GF-D8 (cell line): ENCODE data around the gene EHBP1L1.

ENCODE experiments used
- DNase-seq: peaks from one replicate; lab custom pipeline; 2025; lab: John Stamatoyannopoulos, UW

EHBP1L1 gene

DNA sequence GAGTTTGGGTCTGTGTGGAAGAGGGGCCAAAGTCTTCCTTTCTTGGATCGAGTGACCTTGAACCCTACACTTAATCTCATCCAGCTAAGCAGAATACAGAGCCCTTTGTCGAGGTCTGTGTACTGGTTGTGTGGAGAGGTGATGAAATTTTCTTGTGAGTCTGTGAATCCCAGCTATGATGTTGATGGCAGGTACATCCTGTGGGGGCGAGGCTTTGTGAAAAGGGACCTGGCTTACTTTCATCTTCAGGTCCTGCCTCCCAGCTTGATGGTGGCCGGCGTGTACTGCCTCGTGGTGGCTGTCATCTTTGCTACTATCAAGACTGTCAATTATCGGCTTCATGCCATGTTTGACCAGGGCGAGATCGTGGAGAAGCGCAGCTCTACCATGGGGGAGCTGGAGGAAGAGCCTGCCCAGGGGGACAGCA is 40.7 kb downstream of the EHBP1L1 start:
- DNase-seq = no peak

DNA sequence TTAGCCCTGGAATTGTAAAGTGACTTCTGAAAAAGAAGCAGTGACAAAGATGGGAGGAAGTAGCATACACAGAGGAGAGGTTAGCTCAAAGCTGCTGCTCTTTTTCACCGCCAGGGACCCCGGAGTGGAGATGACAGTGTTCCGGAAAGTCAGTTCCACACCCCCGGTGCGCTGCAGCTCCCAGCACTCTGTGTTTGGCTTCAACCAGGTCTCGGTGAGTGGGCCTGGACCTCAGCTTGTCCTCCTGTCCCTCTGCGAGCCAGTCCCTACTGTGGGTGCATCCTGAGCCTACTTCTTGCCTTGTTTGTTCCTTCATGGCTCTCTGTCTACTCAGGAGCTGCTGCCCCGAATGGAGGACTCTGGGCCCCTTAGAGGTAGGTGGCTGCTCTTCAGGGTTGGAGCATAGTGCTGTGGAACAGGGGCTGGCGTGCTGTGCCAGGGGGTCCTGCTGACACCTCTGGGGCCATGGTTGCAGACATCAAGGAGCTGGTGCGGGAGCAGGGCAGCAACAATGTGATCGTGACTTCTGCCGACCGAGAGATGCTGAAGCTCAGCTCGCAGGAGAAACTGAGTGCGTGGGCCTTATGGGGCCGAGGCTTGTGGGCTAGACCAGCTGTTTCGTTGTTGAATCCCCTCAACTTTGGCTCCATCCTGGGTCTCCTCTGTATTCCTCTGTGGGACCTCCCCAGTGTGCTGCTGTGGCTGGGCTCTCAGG is 41.4 kb downstream of the EHBP1L1 start:
- DNase-seq = no peak

DNA sequence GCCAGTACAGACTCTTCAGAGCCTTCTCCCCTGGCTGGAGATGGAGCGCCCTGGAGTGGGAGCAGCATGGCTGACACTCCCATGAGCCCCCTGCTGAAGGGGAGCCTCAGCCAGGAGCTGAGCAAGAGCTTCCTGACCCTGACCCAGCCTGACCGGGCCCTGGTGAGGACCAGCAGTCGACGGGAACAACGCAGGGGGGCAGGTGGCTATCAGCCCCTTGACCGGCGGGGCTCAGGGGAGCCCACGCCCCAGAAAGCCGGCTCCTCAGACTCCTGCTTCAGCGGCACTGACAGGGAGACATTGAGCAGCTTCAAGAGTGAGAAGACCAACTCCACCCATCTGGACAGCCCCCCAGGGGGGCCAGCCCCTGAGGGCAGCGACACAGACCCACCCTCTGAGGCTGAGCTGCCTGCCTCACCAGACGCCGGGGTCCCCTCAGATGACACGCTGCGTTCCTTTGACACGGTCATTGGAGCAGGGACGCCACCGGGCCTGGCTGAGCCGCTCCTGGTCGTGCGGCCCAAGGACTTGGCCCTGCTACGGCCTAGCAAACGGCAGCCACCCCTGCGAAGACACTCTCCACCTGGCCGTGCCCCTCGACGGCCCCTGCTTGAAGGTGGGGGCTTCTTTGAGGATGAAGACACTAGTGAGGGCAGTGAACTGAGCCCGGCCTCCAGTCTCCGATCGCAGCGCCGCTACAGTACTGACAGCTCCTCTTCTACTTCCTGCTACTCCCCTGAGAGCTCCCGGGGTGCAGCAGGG is 42.3 kb downstream of the EHBP1L1 start:
- no peak for DNase-seq

DNA sequence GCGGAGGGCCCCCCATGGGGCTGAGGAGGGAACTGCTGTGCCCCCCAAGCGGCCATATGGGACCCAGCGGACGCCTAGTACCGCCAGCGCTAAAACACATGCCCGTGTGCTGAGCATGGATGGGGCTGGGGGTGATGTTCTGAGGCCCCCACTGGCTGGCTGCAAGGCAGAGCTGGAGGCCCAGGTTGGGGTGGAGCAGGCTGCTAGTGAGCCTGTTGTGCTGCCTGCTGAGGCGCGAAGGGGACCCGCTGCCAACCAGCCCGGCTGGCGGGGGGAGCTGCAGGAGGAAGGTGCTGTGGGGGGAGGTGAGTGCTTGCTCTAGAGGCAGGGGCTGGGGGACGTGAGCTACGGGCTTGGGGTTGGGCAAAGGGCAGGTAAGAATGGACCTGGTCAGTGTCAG is 42.9 kb downstream of the EHBP1L1 start:
- DNase-seq = no peak

DNA sequence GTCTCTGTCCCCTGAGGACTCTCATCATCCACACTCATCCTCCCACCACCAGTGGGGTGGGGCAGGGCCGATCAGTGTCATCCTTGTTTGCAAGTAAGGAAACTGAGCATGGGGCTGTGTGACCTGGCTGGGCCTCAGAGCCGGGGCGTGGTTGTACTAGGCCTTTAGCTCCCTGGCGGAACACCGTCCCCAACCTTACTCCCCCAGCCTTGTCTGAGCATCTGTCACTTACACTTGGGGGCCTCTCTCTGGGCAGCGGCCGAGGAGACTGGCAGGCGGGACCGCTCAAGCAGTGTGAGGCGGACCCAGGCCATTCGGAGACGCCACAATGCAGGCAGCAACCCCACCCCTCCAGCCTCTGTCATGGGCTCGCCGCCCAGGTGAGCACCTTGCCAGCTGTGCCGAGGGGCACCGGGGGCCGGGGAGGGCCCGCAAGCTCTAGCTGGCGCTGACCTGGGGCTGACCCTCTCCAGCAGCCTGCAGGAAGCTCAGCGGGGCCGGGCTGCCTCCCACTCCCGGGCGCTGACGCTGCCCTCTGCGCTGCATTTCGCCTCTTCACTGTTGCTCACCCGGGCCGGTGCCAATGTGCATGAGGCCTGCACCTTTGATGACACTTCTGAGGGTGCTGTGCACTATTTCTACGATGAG is 43.6 kb downstream of the EHBP1L1 start:
- no peak for DNase-seq

DNA sequence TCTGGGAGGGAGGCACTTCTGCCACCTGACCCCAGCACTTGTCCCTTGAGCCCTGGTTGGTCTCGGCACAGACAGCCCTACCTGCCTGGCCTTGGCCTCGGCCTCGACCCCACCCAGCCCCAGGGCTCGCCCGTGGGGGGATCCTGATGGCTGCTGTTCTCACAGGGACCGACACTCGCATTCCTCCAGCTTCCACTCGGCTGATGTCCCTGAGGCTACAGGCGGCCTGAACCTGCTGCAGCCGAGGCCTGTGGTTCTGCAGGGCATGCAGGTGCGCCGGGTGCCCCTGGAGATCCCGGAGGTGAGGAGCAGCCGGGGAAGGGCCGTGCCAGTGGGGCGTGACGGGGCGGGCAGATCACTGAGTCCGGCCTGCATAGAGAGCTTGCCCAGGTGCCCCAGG is 44.8 kb downstream of the EHBP1L1 start:
- DNase-seq = no peak

DNA sequence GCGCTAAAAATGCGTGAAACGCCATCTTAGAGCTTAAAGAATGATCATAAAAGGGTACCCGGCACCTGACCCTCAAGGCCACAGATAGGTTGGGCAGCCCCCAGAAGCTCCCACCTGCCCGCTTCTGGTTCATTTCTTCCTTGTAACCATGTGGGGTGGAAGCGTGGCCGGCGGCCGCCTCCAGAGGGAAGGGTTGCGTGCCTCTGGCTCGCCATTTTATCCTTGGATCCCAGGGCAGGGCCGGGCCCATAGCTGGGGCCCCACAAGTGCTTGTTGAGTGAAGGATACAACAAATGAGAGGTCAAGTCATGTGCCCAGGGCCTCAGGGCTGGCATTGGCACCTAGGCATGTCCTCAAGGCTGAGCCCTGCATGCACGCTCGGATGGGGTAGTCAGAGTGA is 45.6 kb downstream of the EHBP1L1 start:
- DNase-seq = no peak

DNA sequence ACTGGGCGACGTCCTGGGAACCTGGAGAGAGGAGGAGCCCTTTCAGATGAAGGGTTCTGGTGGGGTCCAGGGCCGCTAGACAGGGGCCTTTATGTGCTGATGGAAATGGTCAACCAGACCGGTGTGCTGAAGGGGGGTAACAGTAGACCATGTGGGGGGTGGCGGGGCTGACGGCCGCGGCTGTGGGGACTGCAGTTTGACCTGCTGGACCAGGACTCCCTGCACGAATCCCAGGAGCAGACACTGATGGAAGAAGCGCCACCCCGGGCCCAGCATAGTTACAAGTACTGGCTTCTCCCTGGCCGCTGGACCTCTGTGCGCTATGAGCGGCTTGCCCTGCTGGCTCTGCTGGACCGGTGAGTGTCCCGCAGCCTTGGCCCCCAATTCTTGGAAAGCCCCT is 46.2 kb downstream of the EHBP1L1 start:
- no peak for DNase-seq

DNA sequence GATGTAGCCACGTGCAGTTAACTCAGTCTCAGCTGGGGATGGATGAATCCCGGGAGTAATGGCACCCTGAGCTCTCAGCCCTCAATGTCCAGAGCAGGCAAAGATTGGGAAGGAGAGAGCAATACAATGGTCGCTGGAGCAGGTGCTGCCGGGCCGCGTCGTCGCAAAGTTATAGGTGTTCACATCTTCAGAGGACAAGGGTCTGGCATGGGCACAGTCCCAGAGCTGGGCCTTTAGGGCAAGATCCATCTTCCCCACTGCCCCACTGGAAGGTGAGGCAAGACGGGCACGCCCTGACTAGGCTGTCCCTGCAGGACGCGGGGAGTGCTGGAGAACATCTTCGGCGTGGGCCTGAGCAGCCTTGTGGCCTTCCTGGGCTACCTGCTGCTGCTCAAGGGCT is 47.3 kb downstream of the EHBP1L1 start:
- no peak for DNase-seq

DNA sequence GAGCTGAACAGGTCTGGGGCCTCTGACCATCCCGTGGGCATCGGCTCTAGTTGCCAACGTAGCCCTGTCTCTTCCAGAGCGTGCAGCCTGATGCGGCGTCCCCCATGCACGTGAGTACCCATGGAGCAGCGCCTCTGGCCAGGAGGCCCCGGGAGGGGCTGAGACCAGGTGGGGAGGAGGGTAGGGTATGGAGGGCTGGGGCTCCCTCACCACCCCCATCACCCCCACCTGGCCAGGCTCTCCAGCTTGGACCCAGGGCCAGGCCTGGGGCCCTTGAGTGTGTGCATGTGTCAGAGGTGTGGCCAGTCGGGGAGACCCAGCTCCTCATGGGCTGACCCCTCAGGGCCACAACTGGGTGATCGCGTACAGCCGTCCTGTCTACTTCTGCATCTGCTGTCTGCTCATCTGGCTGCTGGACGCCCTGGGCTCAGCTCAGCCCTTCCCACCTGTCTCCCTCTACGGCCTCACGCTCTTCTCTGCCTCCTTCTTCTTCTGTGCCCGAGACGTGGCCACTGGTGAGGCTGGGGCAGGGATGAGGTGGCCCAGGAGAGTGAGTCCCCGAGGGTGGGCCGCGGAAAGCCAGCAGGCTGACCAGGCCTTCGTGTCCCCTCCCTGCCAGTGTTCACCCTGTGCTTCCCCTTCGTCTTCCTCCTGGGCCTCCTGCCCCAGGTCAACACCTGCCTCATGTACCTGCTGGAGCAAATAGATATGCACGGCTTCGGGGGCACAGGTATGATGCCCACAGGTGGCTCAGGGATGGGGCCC is 48.2 kb downstream of the EHBP1L1 start:
- no peak for DNase-seq

DNA sequence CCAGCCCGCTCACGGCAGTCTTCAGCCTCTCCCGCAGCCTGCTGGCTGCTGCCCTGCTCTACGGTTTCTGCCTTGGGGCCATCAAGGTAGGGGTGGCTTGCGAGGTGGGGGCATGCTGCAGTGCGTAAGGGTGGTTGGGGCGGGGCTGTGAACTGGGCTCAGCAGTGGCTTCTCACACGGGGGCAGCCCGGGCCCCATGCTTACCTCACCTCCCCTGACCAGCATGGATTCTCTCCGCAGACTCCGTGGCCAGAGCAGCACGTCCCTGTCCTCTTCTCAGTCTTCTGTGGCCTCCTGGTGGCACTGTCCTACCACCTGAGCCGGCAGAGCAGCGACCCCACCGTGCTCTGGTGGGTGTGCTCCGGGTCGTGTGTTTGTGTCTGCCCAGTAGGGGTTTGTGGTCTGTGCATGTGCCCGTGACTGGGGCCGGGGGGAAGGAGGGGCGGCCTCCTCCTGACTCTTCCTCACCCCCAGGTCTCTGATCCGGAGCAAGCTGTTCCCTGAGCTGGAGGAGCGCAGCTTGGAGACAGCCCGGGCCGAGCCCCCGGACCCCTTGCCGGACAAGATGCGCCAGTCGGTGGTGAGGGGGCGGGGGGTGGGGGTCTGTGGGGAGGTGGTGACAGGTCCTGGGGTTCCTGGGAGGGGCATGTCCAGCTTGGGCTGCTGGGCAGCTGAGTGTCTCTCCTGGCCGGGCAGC is 49.2 kb downstream of the EHBP1L1 start:
- no peak for DNase-seq

DNA sequence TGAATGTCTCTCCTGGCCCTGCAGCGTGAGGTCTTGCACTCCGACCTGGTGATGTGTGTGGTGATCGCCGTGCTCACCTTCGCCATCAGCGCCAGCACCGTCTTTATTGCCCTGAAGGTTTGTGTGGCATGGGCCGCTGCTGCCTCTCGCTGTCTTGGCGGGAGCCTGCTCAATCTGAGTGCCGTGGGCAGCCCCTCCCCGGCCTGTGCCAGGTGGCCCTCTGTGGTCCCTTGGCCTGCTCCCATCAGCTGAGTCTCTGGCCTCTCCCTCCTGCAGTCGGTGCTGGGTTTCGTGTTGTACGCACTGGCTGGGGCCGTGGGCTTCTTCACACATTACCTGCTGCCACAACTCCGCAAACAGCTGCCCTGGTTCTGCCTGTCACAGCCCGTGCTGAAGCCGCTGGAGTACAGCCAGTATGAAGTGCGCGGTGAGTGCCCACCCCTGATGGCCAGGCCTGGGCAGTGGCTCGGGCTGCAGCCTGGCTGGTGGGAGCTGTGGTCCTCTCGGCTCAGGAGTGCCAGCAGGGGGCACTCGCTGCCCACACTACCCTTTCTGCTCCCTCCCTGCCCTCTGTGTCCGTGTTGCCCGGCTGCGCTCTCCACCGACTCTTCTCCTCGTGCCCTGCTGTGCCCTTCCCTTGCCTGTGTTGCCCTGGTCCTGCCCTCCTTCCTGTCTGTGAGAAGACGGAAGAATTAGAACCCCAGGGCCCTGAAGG is 49.9 kb downstream of the EHBP1L1 start:
- peak; percentile 1 for DNase-seq

DNA sequence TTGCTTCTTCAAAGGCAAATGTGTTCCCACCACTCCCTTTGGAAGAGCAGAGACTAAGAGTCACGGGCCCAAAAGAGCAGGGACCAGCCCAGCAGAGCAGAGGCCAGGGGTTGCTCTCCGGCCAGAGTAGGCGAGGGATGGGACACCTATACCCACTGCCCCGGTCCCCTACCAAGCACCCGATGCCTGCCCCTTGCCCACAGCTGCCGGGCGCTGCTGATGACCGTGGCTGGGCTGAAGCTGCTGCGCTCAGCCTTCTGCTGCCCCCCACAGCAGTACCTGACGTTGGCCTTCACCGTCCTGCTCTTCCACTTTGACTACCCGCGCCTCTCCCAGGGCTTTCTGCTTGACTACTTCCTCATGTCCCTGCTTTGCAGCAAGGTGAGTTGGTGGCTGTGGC is 51.3 kb downstream of the EHBP1L1 start:
- DNase-seq = no peak

DNA sequence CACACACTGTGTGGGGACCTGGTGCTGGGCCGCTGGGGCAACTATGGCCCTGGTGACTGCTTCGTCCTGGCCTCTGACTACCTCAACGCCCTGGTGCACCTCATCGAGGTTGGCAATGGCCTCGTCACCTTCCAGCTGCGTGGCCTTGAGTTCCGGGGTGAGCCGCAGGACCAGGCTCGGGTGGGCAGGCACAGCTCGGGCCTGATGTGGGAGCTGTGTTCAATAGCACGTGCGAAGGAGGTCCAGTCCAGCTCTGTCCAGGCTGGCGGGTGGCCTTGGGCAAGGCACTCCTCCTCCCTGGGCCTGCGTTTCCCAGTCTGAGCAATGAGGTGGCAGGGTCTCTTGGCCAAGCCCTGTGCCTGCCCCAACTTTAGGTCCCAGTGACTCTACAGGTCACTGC is 53.7 kb downstream of the EHBP1L1 start:
- no peak for DNase-seq

DNA sequence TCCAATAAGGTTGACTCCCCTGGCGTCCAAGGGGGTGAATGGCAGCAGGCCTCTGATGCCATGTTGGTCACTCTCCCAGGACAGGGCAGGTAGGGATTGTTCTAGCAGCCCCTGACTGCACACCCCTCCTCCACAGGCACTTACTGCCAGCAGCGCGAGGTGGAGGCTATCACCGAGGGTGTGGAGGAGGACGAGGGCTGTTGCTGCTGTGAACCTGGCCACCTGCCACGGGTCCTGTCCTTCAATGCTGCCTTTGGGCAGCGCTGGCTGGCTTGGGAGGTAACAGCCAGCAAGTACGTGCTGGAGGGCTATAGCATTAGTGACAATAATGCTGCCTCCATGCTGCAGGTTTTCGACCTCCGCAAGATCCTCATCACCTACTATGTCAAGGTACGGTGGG is 54.4 kb downstream of the EHBP1L1 start:
- DNase-seq = no peak

DNA sequence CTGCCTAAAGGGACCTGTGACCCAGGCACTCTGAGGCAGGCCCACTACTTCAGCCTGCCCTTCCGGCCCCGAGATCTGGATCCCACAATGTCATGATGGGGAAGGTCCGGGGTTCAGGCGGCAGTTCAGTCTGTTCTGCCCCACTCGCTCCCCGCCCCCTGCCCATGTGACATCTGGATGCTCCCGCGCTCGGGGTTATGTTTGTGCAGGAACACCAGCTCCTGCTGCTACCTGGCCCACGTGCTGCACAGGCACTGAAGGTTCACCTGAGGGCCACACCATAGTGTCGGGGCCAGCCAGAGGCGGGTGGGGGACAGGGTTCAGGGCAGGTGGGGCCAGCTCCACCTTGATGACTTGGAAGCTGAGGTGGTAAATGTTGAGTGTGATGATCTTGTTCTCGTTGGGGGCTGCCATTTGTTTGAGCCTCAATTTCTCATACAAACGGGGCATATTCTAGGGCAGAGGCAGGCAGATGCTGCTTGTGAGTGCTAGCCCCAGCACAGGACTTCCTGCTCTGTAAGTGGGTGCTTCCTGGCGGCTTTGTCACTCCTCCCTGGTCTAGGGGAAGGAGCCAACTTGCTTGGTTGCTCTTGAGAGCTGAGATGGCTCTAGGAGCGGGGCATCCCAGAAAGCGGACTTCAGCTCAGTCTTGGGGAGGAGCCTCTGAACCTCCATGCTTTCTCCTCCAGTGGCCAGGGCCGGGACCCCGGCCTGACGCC is 57.7 kb downstream of the EHBP1L1 start:
- no peak for DNase-seq

DNA sequence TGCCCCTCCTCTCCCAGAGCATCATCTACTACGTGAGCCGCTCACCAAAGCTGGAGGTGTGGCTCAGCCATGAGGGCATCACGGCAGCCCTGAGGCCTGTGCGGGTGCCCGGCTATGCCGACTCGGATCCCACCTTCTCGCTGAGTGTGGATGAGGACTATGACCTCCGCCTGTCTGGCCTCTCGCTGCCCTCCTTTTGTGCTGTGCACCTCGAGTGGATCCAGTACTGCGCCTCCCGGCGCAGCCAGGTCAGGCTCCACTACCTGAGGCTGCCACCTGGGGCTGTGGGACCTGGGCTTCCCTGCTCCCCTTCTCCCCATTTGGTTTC is 58.2 kb downstream of the EHBP1L1 start:
- no peak for DNase-seq

DNA sequence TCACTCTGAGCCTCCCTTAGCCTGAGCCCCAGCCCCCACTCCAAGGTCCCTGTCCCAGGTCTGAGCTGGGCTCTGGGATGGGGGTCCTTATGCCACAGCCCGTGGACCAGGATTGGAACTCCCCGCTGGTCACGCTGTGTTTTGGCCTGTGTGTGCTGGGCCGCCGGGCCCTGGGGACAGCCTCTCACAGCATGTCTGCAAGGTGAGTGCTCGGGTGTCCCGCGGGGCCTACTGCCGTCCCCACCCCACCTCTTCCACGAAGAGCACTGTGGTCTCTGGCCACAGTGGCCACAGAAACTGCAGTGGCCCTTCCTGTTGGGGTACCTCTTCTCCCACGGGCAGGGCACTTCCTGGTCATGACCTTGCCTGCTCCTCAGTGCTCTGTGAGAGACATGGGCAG is 58.6 kb downstream of the EHBP1L1 start:
- DNase-seq = no peak

DNA sequence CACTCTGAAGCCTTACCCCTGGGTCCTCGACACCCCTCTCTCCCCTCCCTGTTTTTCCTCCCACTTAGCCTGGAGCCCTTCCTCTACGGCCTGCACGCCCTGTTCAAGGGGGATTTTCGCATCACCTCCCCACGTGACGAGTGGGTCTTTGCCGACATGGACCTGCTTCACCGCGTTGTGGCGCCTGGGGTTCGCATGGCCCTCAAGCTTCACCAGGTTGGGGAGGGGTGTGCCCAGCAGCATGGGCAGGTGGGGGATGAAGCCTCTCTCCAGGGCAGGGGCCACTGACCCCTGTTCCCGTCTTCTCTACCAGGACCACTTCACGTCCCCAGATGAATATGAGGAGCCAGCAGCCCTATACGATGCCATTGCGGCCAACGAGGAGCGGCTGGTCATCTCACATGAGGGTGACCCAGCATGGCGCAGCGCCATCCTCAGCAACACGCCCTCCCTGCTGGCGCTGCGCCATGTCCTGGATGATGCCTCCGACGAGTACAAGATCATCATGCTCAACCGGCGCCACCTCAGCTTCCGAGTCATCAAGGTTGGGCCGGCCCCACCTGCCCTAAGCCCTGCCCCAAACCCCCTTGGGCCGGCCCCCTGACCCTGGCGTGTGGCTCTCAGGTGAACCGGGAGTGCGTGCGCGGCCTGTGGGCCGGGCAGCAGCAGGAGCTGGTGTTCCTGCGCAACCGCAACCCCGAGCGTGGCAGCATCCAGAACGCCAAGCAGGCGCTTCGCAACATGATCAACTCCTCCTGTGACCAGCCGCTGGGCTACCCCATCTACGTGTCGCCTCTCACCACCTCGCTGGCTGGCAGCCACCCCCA is 59.3 kb downstream of the EHBP1L1 start:
- DNase-seq = no peak
